Smooth muscle cell (in vitro differentiated cells): ENCODE data around the gene NIPBL. TPM values are rescaled to one million over a fixed set of nuclear protein-coding genes. Genes with fewer than 3 reads are reported as not detected.

ENCODE experiments used
- DNase-seq: peaks from one replicate; lab custom pipeline; 2025; ENCODE audit not compliant: unreplicated experiment; lab: John Stamatoyannopoulos, UW
- H2AFZ ChIP-seq: fragments of 200-600 bp; sonication (generic); 2 replicates; pipeline ENCODE4 v1.6.0; 2016; ENCODE audit warnings: antibody characterized with exemption, low read depth, mild to moderate bottlenecking
- H3F3A ChIP-seq: fragments of 200-600 bp; sonication (generic); 2 replicates; pipeline ENCODE4 v1.6.0; 2017; ENCODE audit warnings: antibody characterized with exemption, low read depth
- H3K27ac ChIP-seq: fragments of 200-600 bp; sonication (generic); 2 replicates; pipeline ENCODE4 v1.5.1; 2016; ENCODE audit warnings: low read depth, mild to moderate bottlenecking
- H3K27me3 ChIP-seq: fragments of 200-600 bp; sonication (generic); 2 replicates; pipeline ENCODE4 v1.6.1; 2016; ENCODE audit warnings: low read depth, mild to moderate bottlenecking
- H3K36me3 ChIP-seq: fragments of 200-600 bp; sonication (generic); 2 replicates; pipeline ENCODE4 v1.5.1; 2016; ENCODE audit warnings: low read depth
- H3K4me1 ChIP-seq: fragments of 200-600 bp; sonication (generic); 2 replicates; pipeline ENCODE4 v1.5.1; 2016; ENCODE audit warnings: low read depth
- H3K4me2 ChIP-seq: fragments of 200-600 bp; sonication (generic); 2 replicates; pipeline ENCODE4 v1.6.0; 2016; ENCODE audit warnings: mild to moderate bottlenecking
- H3K4me3 ChIP-seq: fragments of 200-600 bp; sonication (generic); 2 replicates; pipeline ENCODE4 v1.5.1; 2016; ENCODE audit warnings: mild to moderate bottlenecking
- H3K79me2 ChIP-seq: fragments of 200-600 bp; sonication (generic); 2 replicates; pipeline ENCODE4 v1.6.0; 2016; ENCODE audit warnings: low read depth, mild to moderate bottlenecking
- H3K9ac ChIP-seq: fragments of 200-600 bp; sonication (generic); 2 replicates; pipeline ENCODE4 v1.6.0; 2016; ENCODE audit warnings: low read depth
- H3K9me3 ChIP-seq: fragments of 200-600 bp; sonication (generic); replicated peaks from 2 replicates; pipeline ENCODE4 v1.5.1; 2016; ENCODE audit warnings: low read depth
- H4K20me1 ChIP-seq: fragments of 200-600 bp; sonication (generic); 2 replicates; pipeline ENCODE4 v1.6.0; 2016; ENCODE audit warnings: low read depth
- WGBS: methylation state at CpG from one replicate; pipeline ENCODE4 v1.1.7; 2016; ENCODE audit warnings: low lambda C conversion rate; 5-methylcytosine and 5-hydroxymethylcytosine counted together
- polyA plus RNA-seq: library from polyadenylated mRNA; unstranded; fragments of >200 nt; fragmentation: Nextera tagmentation; extraction: Ambion mirVana; gene quantifications from 2 replicates; pipeline ENCODE4 v1.2.1, GENCODE V29; 2016
- total RNA-seq: library from RNA; depleted of rRNA; stranded (reverse); fragments of >200 nt; gene quantifications from 2 replicates; pipeline ENCODE4 v1.2.3, GENCODE V29; 2014
- TF ChIP-seq, protein P1 (sequence below): fragments of 200-600 bp; sonication (generic); IDR thresholded peaks from 2 replicates; pipeline ENCODE4 v1.5.1; 2017; ENCODE audit warnings: borderline replicate concordance, mild to moderate bottlenecking, antibody characterized with exemption; ENCODE audit not compliant: insufficient read depth, poor library complexity, severe bottlenecking

NIPBL gene
- total and polyA plus RNA-seq, 2 experiments from 2014 or later = 14.7 to 46.3 TPM

GRCh38 chr5:37034955-37035354, 158.4 kb downstream of the NIPBL start:
- Histone ChIP-seq H3K4me2 (no peak overlapping the region), H3K79me2 (no peaks in the 10 kb centered on the region), H4K20me1 (peaks cover 3% of the 10 kb centered on the region), H3K36me3 (peaks cover 18% of the 10 kb centered on the region), H3K9ac (no peak overlapping the region), H3K27ac (no peak overlapping the region), H3K9me3 (no peaks in the 10 kb centered on the region), H3K4me1 (no peaks in the 10 kb centered on the region), H3K4me3 (no peak overlapping the region), H3F3A (no peaks in the 10 kb centered on the region), H3K27me3 (no peaks in the 10 kb centered on the region), H2AFZ (no peak overlapping the region)
- 93% methylated on average over 6 of the region's 6 CpGs for WGBS
- TF ChIP-seq, protein P1, sequence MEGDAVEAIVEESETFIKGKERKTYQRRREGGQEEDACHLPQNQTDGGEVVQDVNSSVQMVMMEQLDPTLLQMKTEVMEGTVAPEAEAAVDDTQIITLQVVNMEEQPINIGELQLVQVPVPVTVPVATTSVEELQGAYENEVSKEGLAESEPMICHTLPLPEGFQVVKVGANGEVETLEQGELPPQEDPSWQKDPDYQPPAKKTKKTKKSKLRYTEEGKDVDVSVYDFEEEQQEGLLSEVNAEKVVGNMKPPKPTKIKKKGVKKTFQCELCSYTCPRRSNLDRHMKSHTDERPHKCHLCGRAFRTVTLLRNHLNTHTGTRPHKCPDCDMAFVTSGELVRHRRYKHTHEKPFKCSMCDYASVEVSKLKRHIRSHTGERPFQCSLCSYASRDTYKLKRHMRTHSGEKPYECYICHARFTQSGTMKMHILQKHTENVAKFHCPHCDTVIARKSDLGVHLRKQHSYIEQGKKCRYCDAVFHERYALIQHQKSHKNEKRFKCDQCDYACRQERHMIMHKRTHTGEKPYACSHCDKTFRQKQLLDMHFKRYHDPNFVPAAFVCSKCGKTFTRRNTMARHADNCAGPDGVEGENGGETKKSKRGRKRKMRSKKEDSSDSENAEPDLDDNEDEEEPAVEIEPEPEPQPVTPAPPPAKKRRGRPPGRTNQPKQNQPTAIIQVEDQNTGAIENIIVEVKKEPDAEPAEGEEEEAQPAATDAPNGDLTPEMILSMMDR = no peak
- DNase-seq = no peak

- WGBS = 93% methylated on average over 5 of the region's 5 CpGs
- TF ChIP-seq, protein P1 = no peak
- Histone ChIP-seq H4K20me1 (peaks cover 3% of the 10 kb centered on the region), H3F3A (no peaks in the 10 kb centered on the region), H3K36me3 (peaks cover 6% of the 10 kb centered on the region), H3K79me2 (no peaks in the 10 kb centered on the region), H3K4me1 (no peaks in the 10 kb centered on the region), H3K9ac (no peak overlapping the region), H3K9me3 (no peaks in the 10 kb centered on the region), H3K4me2 (no peak overlapping the region), H3K27ac (no peak overlapping the region), H3K4me3 (no peak overlapping the region), H2AFZ (no peak overlapping the region), H3K27me3 (no peaks in the 10 kb centered on the region)
- DNase-seq = no peak
Measured at GRCh38 chr5:37037840-37038239, 161.3 kb downstream of the NIPBL start.

DNA sequence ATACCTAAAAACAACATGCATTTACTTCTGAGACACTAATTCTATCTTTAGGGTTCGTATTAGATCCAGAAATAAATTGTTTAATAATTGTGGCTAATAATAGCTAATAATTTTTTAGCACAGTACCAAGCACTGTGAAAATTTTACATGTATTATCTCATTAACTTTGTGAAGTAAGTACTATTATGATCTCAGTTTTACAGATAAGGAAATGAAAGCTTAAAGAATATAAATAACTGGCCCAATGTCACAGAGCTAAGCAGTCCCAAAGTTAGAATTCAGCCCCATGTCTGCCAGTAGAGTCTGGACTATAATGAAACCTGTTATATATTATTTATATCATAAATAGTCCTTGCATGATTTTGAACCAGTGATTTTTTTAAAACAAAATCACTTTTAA, 163.3 kb downstream of the NIPBL start:
- Histone ChIP-seq H3K9me3 (no peaks in the 10 kb centered on the region), H3K9ac (no peak overlapping the region), H3K4me3 (no peak overlapping the region), H3F3A (no peaks in the 10 kb centered on the region), H4K20me1 (no peaks in the 10 kb centered on the region), H3K79me2 (no peaks in the 10 kb centered on the region), H3K27me3 (no peaks in the 10 kb centered on the region), H3K27ac (no peak overlapping the region), H2AFZ (no peak overlapping the region), H3K4me2 (no peak overlapping the region), H3K4me1 (no peaks in the 10 kb centered on the region), H3K36me3 (peaks cover 14% of the 10 kb centered on the region)
- TF ChIP-seq, protein P1 = no peak
- WGBS = 98% methylated on average over 1 of the region's 1 CpG
- no peak for DNase-seq

DNA sequence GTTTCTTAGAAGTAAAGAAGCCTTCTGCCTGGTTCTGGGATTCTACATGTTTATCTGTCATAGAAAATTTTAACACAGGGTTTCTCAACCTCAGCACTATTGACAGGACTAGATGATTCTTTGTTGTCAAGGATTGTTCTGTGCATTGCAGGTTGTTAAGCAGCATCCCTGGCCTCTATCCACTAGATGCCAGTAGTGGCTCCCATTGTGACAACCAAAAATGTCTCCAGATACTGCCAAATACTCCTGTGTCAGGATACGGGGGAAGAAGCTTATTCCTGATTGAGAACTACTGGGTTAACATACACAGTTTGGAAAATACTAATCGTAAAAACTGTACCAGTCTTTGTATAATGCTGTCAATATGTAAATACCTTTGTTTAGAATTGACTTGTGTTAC, 167.1 kb downstream of the NIPBL start:
- no peak for DNase-seq
- TF ChIP-seq, protein P1 = no peak
- no peaks in the 10 kb centered on the region for H3F3A ChIP-seq

More for the DNA sequence above, 167.1 kb downstream of the NIPBL start:
- WGBS = 86% methylated on average over 2 of the region's 2 CpGs
- Histone ChIP-seq H3K4me3 (no peak overlapping the region), H3K4me1 (no peaks in the 10 kb centered on the region), H4K20me1 (no peaks in the 10 kb centered on the region), H3K4me2 (no peak overlapping the region), H3K27me3 (no peaks in the 10 kb centered on the region), H3K36me3 (peaks cover 34% of the 10 kb centered on the region), H3K27ac (no peak overlapping the region), H3K79me2 (no peaks in the 10 kb centered on the region), H3K9me3 (no peaks in the 10 kb centered on the region), H2AFZ (no peak overlapping the region), H3K9ac (no peak overlapping the region)
